Panc1 (cell line): ENCODE results near the gene BACH2.

Source experiments
- POLR2AphosphoS5 ChIP-seq: IDR thresholded peaks from 2 replicates; pipeline ENCODE4 v1.6.1; 2012; ENCODE audit warnings: mild to moderate bottlenecking, low read depth, low read length, moderate library complexity
- TCF7L2 ChIP-seq: IDR thresholded peaks from 2 replicates; pipeline ENCODE4 v1.6.1; 2011; ENCODE audit warnings: mild to moderate bottlenecking, low read depth, low read length, inconsistent platforms
- TF ChIP-seq, protein P1 (sequence below): fragments of 450-650 bp; IDR thresholded peaks from 2 replicates; pipeline ENCODE4 v1.5.1; 2017; ENCODE audit warnings: mild to moderate bottlenecking
- TF ChIP-seq, protein P2 (sequence below), 2 experiments: IDR thresholded peaks; 2 replicates each; pipeline ENCODE4 v1.6.1; 2011 to 2012; ENCODE audit warnings: low read depth in 2 of 2, control low read depth in 1 of 2, low read length in 1 of 2, mild to moderate bottlenecking in 1 of 2, moderate library complexity in 1 of 2; ENCODE audit not compliant: insufficient read depth in 1 of 2

DNA sequence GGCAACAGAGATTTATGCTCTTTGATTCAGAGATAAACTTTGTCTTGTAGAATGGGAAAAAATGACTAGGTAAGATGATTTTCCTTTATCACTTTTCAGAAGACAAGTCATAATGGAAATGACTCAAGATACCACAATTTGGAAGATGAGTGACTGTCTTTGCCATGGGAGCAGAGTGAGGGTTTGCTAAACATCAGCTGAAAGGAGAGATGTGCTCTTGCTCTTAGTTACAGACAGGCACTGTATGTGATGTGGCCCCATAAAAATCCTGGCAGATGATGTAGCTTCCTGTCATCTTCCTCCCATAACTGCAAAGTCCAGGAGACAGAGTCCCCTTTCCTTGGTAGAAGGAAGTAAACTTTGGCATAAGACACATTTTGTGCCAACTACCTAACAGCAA, 47.6 kb downstream of the BACH2 start:
- TF ChIP-seq, protein P1, sequence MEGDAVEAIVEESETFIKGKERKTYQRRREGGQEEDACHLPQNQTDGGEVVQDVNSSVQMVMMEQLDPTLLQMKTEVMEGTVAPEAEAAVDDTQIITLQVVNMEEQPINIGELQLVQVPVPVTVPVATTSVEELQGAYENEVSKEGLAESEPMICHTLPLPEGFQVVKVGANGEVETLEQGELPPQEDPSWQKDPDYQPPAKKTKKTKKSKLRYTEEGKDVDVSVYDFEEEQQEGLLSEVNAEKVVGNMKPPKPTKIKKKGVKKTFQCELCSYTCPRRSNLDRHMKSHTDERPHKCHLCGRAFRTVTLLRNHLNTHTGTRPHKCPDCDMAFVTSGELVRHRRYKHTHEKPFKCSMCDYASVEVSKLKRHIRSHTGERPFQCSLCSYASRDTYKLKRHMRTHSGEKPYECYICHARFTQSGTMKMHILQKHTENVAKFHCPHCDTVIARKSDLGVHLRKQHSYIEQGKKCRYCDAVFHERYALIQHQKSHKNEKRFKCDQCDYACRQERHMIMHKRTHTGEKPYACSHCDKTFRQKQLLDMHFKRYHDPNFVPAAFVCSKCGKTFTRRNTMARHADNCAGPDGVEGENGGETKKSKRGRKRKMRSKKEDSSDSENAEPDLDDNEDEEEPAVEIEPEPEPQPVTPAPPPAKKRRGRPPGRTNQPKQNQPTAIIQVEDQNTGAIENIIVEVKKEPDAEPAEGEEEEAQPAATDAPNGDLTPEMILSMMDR, result no peak
- TF ChIP-seq POLR2AphosphoS5 (no peak), TCF7L2 (no peak)
- TF ChIP-seq, protein P2, sequence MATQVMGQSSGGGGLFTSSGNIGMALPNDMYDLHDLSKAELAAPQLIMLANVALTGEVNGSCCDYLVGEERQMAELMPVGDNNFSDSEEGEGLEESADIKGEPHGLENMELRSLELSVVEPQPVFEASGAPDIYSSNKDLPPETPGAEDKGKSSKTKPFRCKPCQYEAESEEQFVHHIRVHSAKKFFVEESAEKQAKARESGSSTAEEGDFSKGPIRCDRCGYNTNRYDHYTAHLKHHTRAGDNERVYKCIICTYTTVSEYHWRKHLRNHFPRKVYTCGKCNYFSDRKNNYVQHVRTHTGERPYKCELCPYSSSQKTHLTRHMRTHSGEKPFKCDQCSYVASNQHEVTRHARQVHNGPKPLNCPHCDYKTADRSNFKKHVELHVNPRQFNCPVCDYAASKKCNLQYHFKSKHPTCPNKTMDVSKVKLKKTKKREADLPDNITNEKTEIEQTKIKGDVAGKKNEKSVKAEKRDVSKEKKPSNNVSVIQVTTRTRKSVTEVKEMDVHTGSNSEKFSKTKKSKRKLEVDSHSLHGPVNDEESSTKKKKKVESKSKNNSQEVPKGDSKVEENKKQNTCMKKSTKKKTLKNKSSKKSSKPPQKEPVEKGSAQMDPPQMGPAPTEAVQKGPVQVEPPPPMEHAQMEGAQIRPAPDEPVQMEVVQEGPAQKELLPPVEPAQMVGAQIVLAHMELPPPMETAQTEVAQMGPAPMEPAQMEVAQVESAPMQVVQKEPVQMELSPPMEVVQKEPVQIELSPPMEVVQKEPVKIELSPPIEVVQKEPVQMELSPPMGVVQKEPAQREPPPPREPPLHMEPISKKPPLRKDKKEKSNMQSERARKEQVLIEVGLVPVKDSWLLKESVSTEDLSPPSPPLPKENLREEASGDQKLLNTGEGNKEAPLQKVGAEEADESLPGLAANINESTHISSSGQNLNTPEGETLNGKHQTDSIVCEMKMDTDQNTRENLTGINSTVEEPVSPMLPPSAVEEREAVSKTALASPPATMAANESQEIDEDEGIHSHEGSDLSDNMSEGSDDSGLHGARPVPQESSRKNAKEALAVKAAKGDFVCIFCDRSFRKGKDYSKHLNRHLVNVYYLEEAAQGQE (IDR thresholded peaks at IDR 0.05; ENCODE audit: insufficient read depth in 1 of 2, low read depth in 2 of 2, low read length in 1 of 2), result no peak
